H1 (cell line): Measurements from ENCODE around the gene ARL5C.

Experiments used
- BRCA1 ChIP-seq: IDR thresholded peaks from 2 replicates; pipeline ENCODE4 v1.6.1; 2012; ENCODE audit warnings: low read depth, low read length, improper control_type of control experiment
- CREB1 ChIP-seq: IDR thresholded peaks from 2 replicates; pipeline ENCODE4 v1.6.1; 2012; ENCODE audit warnings: inconsistent platforms
- CTCF ChIP-seq, 3 experiments: IDR thresholded peaks; 1 replicate in 2 of 3; 2 replicates in 1 of 3; pipeline versions ENCODE4 v1.5.1 to v1.6.1; 2011; ENCODE audit warnings: low read length in 3 of 3, mild to moderate bottlenecking in 3 of 3, inconsistent platforms in 2 of 3, low read depth in 1 of 3, moderate library complexity in 1 of 3; ENCODE audit not compliant: insufficient read depth in 1 of 3; ENCODE audit errors: control extremely low read depth in 1 of 3
- SIN3A ChIP-seq, 2 experiments: IDR thresholded peaks in 1 of 2; conservative IDR thresholded peaks in 1 of 2; 2 replicates each; pipeline ENCODE4 v1.6.1; 2011 to 2012; ENCODE audit warnings: low read length in 2 of 2, improper control_type of control experiment in 1 of 2, low read depth in 1 of 2, mild to moderate bottlenecking in 1 of 2

GRCh38 chr17:39156491-39156890, 9.5 kb downstream of the ARL5C start:
- TF ChIP-seq SIN3A (conservative IDR thresholded peaks at IDR 0.05 in 1 of 2, IDR thresholded peaks at IDR 0.05 in 1 of 2; ENCODE audit: low read depth in 1 of 2, low read length in 2 of 2) (no peak), CREB1 (no peak), BRCA1 (no peak), CTCF (IDR thresholded peaks at IDR 0.05; ENCODE audit: control extremely low read depth in 1 of 3, insufficient read depth in 1 of 3, low read depth in 1 of 3, low read length in 3 of 3) (no peak)
